GM20000 (cell line): Measurements from ENCODE around the gene COLEC12.

Source experiments
- DNase-seq: peaks from one replicate; pipeline ENCODE4 v3.0.0; 2012; ENCODE audit warnings: low spot score
- TF ChIP-seq, protein P1 (sequence below): IDR thresholded peaks from 2 replicates; pipeline ENCODE4 v1.5.1; 2012; ENCODE audit warnings: mild to moderate bottlenecking, control low read depth; ENCODE audit errors: extremely low read depth, missing control alignments

The COLEC12 gene

GRCh38 chr18:273525-273924 is 227.0 kb downstream of the COLEC12 start:
- TF ChIP-seq, protein P1, sequence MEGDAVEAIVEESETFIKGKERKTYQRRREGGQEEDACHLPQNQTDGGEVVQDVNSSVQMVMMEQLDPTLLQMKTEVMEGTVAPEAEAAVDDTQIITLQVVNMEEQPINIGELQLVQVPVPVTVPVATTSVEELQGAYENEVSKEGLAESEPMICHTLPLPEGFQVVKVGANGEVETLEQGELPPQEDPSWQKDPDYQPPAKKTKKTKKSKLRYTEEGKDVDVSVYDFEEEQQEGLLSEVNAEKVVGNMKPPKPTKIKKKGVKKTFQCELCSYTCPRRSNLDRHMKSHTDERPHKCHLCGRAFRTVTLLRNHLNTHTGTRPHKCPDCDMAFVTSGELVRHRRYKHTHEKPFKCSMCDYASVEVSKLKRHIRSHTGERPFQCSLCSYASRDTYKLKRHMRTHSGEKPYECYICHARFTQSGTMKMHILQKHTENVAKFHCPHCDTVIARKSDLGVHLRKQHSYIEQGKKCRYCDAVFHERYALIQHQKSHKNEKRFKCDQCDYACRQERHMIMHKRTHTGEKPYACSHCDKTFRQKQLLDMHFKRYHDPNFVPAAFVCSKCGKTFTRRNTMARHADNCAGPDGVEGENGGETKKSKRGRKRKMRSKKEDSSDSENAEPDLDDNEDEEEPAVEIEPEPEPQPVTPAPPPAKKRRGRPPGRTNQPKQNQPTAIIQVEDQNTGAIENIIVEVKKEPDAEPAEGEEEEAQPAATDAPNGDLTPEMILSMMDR = no peak
- DNase-seq = no peak

- TF ChIP-seq, protein P1 = no peak
Observed at GRCh38 chr18:272650-273049, 227.9 kb downstream of the COLEC12 start.

DNA sequence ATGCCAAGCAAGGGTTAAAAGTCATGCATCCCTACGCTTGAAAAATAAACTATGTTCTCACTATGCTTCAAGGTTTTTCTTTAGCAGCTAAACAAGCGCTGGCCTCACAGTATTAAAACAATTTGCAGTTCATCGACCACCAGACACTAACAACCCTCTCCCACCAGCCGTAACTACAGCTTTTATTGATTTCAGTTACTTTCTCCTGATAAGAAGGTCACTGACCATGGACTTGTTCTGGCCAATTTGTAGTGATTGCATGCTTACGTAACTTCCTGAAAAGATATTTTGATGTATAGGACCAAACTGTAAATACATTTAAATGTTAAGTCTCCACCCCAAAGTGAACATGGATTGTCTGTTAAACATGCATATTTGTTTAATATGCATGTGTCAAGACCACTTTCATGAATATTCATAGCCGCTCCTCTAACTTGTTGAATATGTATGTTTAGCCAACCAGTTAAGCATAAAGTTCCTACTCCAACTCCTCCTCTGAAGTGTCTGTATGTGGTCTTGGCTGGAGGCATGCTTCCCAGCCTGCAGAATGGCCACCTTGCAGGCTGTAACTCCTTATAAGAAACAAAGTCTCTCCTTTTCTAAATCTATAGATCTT is 230.9 kb downstream of the COLEC12 start:
- TF ChIP-seq, protein P1 = no peak
- no peak for DNase-seq

More at GRCh38 chr18:272650-273049, 227.9 kb downstream of the COLEC12 start:
- DNase-seq = no peak

GRCh38 chr18:267688-268552 is 232.6 kb downstream of the COLEC12 start, which contains the start of gene THOC1:
Gene THOC1, minus strand, starts transcription at chr18:268047. Its CDS starts 28 bp downstream, at chr18:268019.
- TF ChIP-seq, protein P1 = no peak
- DNase-seq = peak; percentile 90

DNA sequence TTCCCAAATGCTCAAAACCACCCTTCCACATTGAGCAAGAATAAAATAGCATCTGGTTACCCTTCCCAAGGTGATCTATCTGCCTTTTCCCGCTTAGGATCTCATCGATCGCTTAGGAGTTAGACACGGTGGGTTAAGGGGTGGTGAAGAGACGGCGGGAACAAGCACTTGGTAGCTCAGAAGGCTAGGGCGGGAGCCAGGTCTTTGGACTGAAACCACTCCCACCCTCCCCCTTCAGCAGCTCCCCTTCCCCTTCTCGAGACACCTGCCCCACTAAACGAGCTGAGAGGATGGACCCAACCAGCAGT is 233.2 kb downstream of the COLEC12 start:
- DNase-seq = no peak
- TF ChIP-seq, protein P1 = no peak
